HG03280 (cell line): ENCODE data around the gene DSE.

Source experiments
- ATAC-seq: cut with Tn5 transposase; IDR thresholded peaks from one replicate; pipeline ENCODE4 v1.9.1; 2021; ENCODE audit warnings: mild to moderate bottlenecking, moderate library complexity; ENCODE audit not compliant: unreplicated experiment

Gene DSE

DNA sequence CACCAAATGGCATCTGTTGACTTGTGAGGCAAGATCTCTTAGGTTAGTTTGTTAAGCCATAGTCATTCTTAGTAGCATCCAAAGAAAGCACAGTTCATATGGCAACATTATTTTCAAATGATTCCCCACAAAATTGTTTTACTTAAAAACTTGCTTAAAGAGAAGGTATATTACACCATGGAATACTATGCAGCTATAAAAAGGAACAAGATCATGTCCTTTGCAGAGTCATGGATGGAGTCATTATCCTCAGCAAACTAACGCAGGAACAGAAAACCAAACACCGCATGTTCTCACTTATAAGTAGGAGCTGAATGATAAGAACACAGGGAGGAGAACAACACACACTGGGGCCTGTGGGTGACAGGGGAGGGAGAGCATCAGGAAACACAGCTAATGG lies 10.9 kb upstream of the DSE start:
- ATAC-seq = no peak

DNA sequence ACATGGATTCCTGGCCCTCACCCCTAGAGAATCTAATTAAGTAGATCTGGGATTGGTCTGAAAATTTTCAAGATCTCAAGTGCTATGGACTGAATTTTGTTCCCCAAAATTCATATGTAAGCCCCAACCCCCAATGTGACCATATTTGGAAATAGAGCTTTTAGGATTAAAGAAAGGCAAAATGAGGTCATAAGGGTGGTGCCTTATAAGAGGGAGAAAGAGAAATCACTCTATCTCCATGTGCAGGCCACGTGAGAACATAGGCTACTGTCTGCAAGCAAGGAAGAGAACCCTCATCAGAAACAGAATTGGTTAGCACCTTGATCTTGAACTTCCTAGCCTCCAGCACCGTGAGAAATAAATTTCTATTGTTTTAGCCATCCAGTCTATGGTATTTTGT lies 8.5 kb upstream of the DSE start:
- ATAC-seq = no peak

DNA sequence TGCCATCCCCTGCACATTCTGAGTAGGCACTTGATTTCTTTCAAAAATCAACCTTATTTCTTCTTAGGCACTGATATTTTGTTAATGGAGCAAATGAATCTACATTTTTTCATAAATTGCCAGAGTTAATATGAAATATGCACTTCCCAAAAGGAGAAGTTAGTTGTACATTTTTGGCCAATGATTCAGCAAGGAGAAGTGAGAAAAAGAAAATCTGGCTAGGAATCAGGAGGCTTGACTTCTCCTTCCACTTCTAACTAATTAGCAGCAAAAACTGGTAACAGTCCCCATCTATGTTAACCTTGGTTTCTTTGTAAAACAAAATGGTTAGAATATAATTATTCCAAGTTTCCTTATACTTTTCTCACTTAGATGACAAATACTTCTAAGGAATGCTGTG lies 7.0 kb upstream of the DSE start:
- no peak for ATAC-seq

- no peak for ATAC-seq
These were observed 6.4 kb upstream of the DSE start for GRCh38 chr6:116364321-116364720.

DNA sequence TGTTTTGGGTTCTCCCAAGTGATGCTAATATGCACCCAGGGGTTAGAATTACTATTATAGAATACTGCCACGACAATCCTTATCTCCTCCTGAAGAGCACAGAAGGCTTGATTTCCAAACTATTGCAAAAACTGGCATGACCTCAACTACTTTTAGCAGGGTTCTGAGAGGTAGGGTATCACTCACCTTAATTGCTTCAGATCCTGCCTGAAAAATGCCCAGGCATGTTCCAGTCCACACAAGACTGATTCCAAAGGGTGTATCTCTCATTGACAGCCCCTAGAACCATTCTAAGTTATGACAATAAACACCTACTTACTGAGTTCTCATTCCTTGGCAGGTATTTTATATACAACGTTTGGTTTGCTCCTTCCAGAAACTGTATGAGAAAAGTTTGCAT lies 5.0 kb upstream of the DSE start:
- no peak for ATAC-seq

DNA sequence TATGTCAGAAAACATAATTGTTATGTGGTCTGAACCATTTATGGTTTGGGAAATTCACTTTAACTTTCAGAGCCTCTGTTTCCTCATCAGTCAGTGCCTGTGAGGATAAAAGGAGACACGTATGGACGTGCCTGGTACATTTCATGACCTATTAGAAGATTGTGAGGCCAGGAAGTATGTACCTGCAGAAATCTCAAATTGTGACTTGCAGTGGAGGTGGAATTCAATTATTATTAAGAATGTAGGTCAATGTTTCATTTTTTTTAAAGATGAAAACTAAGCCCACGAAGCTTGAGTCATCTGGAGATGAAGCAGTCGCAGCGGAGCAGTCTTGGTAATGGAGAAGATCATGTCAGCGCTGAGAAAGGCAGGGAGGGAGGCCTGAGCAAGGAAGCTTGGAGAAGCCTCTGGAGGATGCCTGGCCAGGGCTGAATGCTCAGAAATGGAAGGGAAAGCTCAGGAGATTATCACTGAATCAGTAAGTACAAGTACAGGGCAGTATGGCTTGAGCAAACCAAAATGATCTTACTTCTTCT lies 3.9 kb upstream of the DSE start:
- ATAC-seq = no peak

- peak; percentile 30 for ATAC-seq
These were observed 1.2 kb upstream of the DSE start for GRCh38 chr6:116369540-116369939.

DNA sequence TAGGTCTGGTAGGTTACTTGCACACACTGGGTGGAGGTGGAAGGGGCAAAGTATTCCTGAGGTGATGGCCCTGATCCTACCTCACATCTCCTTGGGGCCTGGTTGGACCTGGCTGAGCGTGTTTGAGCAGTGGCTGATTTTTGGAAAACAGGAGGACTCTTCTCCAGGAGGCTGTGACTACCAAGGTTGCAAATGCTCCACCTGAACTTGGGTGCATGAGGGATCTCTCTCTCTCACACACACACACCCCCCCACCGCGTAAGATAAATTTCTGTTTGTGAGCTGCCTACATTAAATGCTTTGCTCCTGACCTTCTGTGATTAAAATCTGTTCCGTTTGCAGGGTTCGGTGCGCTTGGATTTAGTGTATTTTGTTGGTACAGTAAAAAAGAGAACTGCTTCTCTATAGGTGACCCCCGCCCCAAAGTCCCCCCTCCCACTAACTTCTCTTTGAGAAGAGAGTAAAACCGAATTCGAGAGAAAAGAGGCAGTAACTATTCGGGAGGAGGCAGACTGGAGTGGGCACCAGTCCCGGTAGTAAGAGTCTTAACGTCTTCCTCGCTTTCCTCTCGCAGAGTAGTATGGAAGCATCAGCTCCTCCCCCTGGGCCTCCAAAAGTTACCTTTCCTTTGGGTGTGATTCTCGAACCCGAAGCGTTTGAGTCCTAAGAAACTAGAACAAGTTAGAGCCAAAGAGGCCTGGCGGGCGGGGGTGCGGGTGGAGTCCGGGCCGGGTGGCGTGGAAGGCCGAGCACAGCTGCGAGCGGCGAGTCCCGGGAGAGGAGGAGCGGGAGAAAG lies 585 bp upstream of the DSE start:
- peak; percentile 40 for ATAC-seq

DNA sequence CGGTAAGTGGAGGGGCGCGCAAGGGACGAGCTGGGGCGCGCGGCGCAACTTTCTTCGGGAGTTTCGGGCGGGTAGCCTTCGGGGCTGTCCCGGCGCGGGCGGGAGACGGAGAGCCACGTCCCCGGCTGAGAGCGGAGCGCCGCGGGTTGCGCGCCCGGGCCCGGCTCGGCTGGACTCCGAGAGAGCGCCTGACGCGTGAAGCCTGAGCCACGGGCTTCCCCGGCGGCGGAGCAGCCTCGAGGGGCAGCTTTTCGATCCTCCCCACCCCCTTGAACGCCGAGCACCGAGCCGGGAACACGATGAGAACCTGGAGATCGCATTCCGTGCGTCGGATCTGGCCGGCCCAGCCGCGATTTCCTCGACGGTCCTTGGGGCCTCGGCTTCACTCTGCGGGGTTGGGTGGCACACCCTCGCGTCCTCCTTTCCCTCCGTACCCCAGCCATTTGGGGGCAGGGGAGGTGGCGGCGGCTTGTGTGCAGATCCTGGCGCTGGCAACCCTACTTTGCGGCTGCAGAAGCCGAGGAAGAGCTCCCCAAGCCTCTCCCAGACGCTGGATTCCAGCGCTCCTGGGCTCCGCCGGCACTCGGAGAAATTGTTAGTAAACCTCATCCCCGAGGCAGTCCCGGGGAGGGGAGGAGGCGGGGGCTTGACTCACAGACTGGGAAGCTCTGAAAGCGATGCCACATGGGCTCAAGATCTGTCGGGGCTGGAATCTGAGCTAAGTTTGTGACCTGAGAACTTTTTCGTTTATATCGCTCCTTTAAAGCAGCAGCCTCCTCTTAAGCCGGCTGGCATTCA lies 572 bp downstream of the DSE start:
- peak; percentile 50 for ATAC-seq

DNA sequence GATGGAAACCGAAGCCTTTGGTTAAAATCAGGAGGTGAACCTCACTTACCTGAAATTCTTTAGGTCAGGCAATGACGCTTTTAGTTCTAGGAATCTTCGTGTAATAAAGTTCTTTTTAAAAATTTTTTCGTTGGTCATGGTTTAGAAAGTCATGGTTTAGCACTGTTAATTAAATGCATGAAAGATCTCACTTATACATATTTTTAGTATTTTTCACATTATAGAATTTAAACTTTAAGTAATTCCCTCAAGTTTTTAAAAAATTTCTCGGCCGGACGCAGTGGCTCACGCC lies 1.1 kb downstream of the DSE start:
- no peak for ATAC-seq

DNA sequence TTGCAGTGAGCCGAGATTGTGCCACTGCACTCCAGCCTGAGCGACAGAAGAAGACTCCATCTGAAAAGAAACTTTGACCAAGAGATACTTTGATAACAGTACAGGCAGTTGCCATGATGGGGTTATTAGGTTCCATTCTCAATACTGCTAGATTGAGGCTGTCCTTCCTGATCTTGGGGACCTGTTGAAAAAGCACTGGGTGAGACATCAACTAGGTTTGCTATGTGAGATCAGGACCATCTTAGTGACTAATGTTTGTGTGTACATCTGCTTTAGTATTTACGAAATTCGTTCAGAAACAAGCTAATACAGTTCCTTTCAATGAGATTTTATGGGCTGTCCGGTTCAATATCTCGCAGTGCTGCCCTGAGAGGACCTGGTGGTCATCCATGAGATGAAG lies 2.6 kb downstream of the DSE start:
- ATAC-seq = no peak

DNA sequence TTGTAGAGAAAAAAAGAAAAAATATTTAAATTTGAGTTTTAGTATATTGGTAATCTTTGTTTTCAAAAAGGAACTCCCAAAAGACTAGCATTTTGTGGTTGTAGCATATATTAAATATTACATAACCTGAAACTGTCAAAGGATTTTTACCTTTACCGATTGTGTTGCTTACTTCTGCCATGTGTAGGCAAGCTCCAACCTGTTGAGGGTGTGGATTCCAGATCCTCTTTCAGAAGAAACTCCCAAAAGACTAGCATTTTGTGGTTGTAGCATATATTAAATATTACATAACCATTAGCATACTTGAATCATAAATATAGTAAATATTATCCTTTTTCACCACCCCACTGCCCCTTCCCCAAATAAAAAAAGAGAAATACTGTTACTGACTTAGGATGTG lies 3.2 kb downstream of the DSE start:
- ATAC-seq = no peak

DNA sequence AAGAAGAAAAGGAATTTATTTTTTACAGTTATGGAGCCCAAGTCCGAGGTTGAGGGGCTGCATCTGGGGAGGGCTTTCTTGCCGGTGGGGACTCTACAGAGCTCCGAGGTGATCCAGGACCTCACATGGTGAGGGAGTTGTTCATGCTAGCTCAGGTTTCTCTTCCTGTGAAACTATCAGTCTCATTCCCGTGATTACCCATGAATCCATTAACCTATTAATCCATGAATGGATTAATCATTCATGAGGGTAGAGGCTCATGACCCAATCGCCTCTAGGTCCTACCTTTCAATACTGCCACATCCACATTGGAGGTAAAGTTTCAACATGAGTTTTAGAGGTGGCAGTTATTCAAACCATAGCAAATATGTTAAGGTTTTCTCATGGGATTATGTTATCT lies 3.8 kb downstream of the DSE start:
- ATAC-seq = no peak

DNA sequence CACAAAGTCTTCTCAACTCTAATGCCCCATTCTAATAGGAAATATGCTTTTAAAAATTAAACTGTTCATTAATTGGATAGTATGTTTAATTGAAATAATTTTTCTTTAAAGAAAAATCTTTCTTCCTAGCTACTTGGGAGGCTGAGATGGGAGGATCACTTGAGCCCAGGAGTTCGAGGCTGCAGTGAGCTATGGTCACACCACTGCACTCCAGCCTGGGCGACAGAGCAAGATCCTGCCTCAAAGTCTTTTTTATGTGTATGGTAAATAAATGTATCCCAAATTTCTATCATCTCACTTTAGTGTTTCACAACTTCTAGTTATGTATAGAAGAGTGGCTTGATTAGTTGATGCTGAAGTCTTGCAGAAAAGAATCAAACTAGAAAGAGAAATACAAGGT lies 4.5 kb downstream of the DSE start:
- no peak for ATAC-seq

GRCh38 chr6:116376149-116376548 lies 5.4 kb downstream of the DSE start:
- ATAC-seq = no peak

GRCh38 chr6:116379764-116380163 lies 9.0 kb downstream of the DSE start:
- ATAC-seq = no peak

GRCh38 chr6:116380346-116380745 lies 9.6 kb downstream of the DSE start:
- ATAC-seq = no peak

DNA sequence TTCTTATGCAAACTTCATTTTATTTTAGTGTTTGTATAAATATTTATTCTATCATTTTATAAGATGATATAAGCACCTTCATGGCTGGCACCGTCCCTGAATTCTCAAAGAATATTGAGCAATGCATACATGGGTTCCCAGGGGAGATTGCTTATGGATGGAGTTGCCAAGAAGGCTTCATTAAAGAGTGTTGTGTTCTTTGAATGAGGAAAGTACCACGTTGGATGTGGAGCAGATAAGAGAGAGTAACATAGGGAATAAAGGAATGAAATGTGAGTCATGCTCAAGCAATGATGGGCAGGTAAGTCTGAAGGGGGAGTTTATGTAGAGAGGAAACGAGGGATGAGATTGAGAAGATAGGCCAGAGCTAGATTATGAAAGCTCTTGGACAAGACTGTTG lies 10.3 kb downstream of the DSE start:
- ATAC-seq = no peak

- ATAC-seq = no peak
These were observed 11.8 kb downstream of the DSE start for GRCh38 chr6:116382587-116382986.

DNA sequence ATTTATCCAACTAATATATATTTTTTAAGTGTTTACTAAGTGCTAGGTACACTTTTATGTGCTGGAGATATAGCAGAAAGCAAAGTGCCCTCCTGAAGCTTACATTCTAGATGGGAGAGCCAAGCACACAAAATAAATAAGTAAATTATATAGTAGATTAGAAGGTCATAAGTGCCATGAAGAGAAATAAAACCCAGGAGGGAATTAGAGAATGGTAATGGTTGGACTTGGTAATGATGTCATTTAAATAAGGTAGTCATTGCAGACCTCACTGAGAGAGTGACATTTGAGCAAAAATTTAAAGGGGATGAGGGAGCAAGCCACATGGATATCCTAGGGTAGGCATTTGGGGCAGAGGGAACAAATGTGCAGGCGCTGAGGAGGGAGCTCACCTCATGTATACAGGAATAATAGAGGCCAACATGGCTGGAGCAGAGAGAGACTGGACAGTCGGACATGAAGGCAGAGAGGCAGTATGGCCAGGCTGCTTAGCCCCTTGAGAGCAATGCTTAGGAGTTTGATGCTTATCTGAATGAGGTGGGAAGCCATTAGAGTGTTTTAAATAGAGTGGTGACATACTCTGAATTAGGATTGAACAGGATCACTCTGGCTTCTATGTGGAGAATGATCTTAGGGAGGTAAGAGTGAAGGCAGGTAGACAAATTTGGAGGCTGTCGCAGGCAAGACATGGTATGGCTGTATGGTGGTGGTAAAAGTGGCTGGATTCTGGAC lies 14.1 kb downstream of the DSE start:
- ATAC-seq = no peak

DNA sequence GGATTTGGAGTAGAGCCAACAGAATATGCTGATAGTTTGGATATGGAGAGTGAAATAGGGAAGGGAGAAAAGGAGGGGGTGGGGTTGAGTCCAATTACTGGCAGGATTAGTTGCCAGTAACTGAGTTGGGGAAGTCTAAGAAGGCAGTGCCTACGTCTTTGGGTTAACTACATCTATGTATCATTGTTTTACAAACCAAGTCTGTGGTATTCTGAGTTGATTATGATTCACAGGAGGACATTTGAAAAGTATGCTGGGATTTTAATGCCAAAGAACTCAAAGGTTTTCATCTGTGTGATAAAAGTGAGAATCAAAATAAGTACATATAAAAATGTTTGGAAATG lies 14.7 kb downstream of the DSE start:
- no peak for ATAC-seq

GRCh38 chr6:116385921-116386320 lies 15.2 kb downstream of the DSE start:
- no peak for ATAC-seq
